ENCODE data around the gene RABEP1. TPM values are rescaled to one million over a fixed set of nuclear protein-coding genes. Genes with fewer than 3 reads are reported as not detected.

Gene RABEP1
- total and polyA plus RNA-seq, 9 of the 15 experiments (the other 6 are each of a cell fraction or from before 2014, with no cell fraction given): 8.2 to 38.9 (median 30.3) TPM

DNA sequence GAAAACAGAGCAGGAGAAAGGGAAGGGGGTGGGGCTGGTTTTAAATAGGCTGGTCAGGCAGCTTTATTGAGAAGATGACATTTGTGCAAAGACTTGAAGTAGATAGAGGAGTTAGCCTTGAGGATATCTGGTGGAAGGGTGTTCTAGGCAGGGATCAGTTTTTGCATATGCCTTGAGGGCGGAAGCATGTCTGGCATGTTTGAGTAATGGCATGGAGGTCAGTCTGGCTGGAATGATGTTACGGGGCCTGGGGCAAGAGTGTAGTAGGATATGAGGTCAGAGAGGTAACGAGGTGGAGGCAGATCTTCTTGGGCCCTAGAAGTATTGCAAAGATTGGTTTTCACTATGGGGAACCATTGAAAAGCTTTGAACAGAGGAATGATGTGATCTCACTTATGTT, 4.8 kb downstream of the RABEP1 start:
- Histone ChIP-seq H3K9me3 (replicated peaks; ENCODE audit: control insufficient read depth, insufficient read depth, low read depth, low read length) (no peaks in the 10 kb centered on the region), H4K20me1 (replicated peaks; ENCODE audit: control insufficient read depth, insufficient read depth, low read length) (peaks cover 6% of the 10 kb centered on the region; the same call in 1 of the 2 replicates), H2AFZ (ENCODE audit: low read depth, low read length) (no peak overlapping the region), H3K9ac (ENCODE audit: insufficient read depth in 1 of 2, low read depth in 2 of 2, low read length in 2 of 2) (no peak overlapping the region), H3K4me2 (ENCODE audit: insufficient read depth, low read length) (no peak overlapping the region), H3K27ac (ENCODE audit: extremely low read depth, low read depth, low read length) (no peak overlapping the region), H3K9me1 (ENCODE audit: control insufficient read depth, insufficient read depth, low read length) (no peaks in the 10 kb centered on the region), H3K36me3 (ENCODE audit: control insufficient read depth, insufficient read depth, low read length) (peaks cover 22% of the 10 kb centered on the region; the same call in 2 of the 3 replicates), H3K79me2 (ENCODE audit: control insufficient read depth, insufficient read depth, low read length) (peaks cover 85% of the 10 kb centered on the region), H3K4me1 (replicated peaks in 1 of 2; ENCODE audit: control insufficient read depth in 2 of 2, insufficient read depth in 2 of 2, low read length in 2 of 2) (peaks cover 4 to 13% of the 10 kb centered on the region in 2 experiments; a peak in 3 of 5 replicates), H3K4me3 (no peak overlapping the region), H3K27me3 (ENCODE audit: control insufficient read depth in 2 of 2, insufficient read depth in 2 of 2, low read length in 2 of 2) (no peaks in the 10 kb centered on the region)
- ATAC-seq (no peak), DNase-seq (ENCODE audit: extremely low read depth in 1 of 4, low spot score in 3 of 4) (no peak), FAIRE-seq (no peak)
- CTCF ChIA-PET (ENCODE audit: low intra/inter-chr PET ratio): no interaction called here
- 67% methylated on average over 3 of the region's 3 CpGs for WGBS (ENCODE audit: insufficient coverage, low coverage, missing lambda C conversion rate)
- intact Hi-C loops (cut with micrococcal nuclease) (loop anchor here (10.0 kb wide), 1 partner anchor 1358 kb away; the partner anchor contains the start of genes KIAA0753 and TXNDC17), in situ Hi-C loops (cut with MboI) (no loop called here)
- POLR2A ChIA-PET: interaction anchor here (1.2 kb wide), 1 partner anchor 11 kb away, joined by 3 read pairs; no protein-coding TSS in a partner anchor
- BruUV-seq (replicated peaks): no TSS peak
- TF ChIP-seq ZNF551 (CRISPR knock-in tag; IDR thresholded peaks at IDR 0.05): no peak
- no peak for TF ChIP-seq ZSCAN32 (CRISPR knock-in tag; IDR thresholded peaks at IDR 0.05)
- no peak for TF ChIP-seq ZNF79 (CRISPR knock-in tag; IDR thresholded peaks at IDR 0.05; ENCODE audit: low read depth)
- no peak for TF ChIP-seq TCF7 (IDR thresholded peaks at IDR 0.05; ENCODE audit: borderline replicate concordance)
- TF ChIP-seq TCFL5 (CRISPR knock-in tag; conservative IDR thresholded peaks at IDR 0.05): no peak
- TF ChIP-seq MCM7 (IDR thresholded peaks at IDR 0.05): no peak
- no peak for TF ChIP-seq DACH1 (IDR thresholded peaks at IDR 0.05; ENCODE audit: partially characterized antibody)
- no peak for TF ChIP-seq RAD21 (CRISPR knock-in tag; conservative IDR thresholded peaks at IDR 0.05 in 1 of 2, IDR thresholded peaks at IDR 0.05 in 1 of 2)
- no peak for TF ChIP-seq POU5F1 (IDR thresholded peaks at IDR 0.05; ENCODE audit: borderline replicate concordance, low read depth, low read length, partially characterized antibody)

Data from K562 (cell line).